HepG2 (cell line): ENCODE data around the gene CTNNA2. TPM values are rescaled to one million over a fixed set of nuclear protein-coding genes. Genes with fewer than 3 reads are reported as not detected.

Experiments used
- BRCA1 ChIP-seq: sonication (generic); formaldehyde crosslinking; IDR thresholded peaks from 2 replicates; pipeline ENCODE4 v1.4.0; 2020; ENCODE audit warnings: missing genetic modification reagents
- FLYWCH1 ChIP-seq: sonication (generic); formaldehyde crosslinking; IDR thresholded peaks from 2 replicates; pipeline ENCODE4 v1.8.1; 2023; ENCODE audit warnings: mild to moderate bottlenecking, missing genetic modification reagents
- FOXP1 ChIP-seq, 2 experiments: fragments of 450-650 bp in 1 of 2; IDR thresholded peaks; 2 replicates each; pipeline ENCODE4 v1.6.1; 2017 to 2018; ENCODE audit warnings: antibody characterized with exemption in 1 of 2
- GATAD2A ChIP-seq: IDR thresholded peaks from 2 replicates; pipeline ENCODE4 v1.6.1; 2016
- HMGA1 ChIP-seq: sonication (generic); formaldehyde crosslinking; conservative IDR thresholded peaks from 2 replicates; pipeline ENCODE4 v1.4.0; 2020; ENCODE audit warnings: missing genetic modification reagents
- MAX ChIP-seq: IDR thresholded peaks from 2 replicates; pipeline ENCODE4 v1.6.1; 2012; ENCODE audit warnings: inconsistent platforms
- SALL1 ChIP-seq: sonication (generic); formaldehyde crosslinking; IDR thresholded peaks from 2 replicates; pipeline ENCODE4 v1.8.0; 2022; ENCODE audit warnings: mild to moderate bottlenecking, missing genetic modification reagents
- SMAD9 ChIP-seq: sonication (generic); formaldehyde crosslinking; IDR thresholded peaks from 2 replicates; pipeline ENCODE4 v1.5.1; 2020; ENCODE audit warnings: mild to moderate bottlenecking, missing genetic modification reagents
- SOX13 ChIP-seq, 3 experiments: fragments of 450-650 bp in 1 of 3; sonication (generic) in 1 of 3; formaldehyde crosslinking in 1 of 3; IDR thresholded peaks in 2 of 3; conservative IDR thresholded peaks in 1 of 3; 2 replicates each; pipeline versions ENCODE4 v1.5.0 to v1.6.1; 2016 to 2020; ENCODE audit warnings: antibody characterized with exemption in 1 of 3, mild to moderate bottlenecking in 1 of 3, missing compliant biosample characterization in 1 of 3, missing genetic modification reagents in 1 of 3, moderate library complexity in 1 of 3
- SOX5 ChIP-seq: IDR thresholded peaks from 2 replicates; pipeline ENCODE4 v1.6.1; 2016; ENCODE audit warnings: borderline replicate concordance
- SPEN ChIP-seq: sonication (generic); formaldehyde crosslinking; IDR thresholded peaks from 2 replicates; pipeline ENCODE4 v1.5.1; 2020; ENCODE audit warnings: low read depth, mild to moderate bottlenecking, missing genetic modification reagents
- TBX2 ChIP-seq: sonication (generic); formaldehyde crosslinking; IDR thresholded peaks from 2 replicates; pipeline ENCODE4 v1.5.0; 2020; ENCODE audit warnings: missing genetic modification reagents, mild to moderate bottlenecking, borderline replicate concordance
- TCF7 ChIP-seq: sonication (generic); IDR thresholded peaks from 2 replicates; pipeline ENCODE4 v1.6.1; 2016; ENCODE audit warnings: antibody characterized with exemption, low read depth
- TFE3 ChIP-seq: IDR thresholded peaks from 2 replicates; pipeline ENCODE4 v1.6.1; 2016
- ZFP90 ChIP-seq: sonication (generic); formaldehyde crosslinking; IDR thresholded peaks from 2 replicates; pipeline ENCODE4 v1.8.0; 2022; ENCODE audit warnings: missing genetic modification reagents, mild to moderate bottlenecking, inconsistent platforms, borderline replicate concordance
- ZKSCAN1 ChIP-seq: fragments of 150-350 bp; IDR thresholded peaks from 2 replicates; pipeline ENCODE4 v1.6.1; 2014; ENCODE audit warnings: low read length
- ZNF256 ChIP-seq: sonication (generic); formaldehyde crosslinking; conservative IDR thresholded peaks from 2 replicates; pipeline ENCODE4 v1.4.0; 2020; ENCODE audit warnings: missing genetic modification reagents
- ZNF574 ChIP-seq: sonication (generic); formaldehyde crosslinking; IDR thresholded peaks from 2 replicates; pipeline ENCODE4 v1.4.0; 2020; ENCODE audit warnings: missing genetic modification reagents
- ZNF614 ChIP-seq: IDR thresholded peaks from 2 replicates; pipeline ENCODE4 v1.6.1; 2018; ENCODE audit warnings: missing biosample characterization, missing genetic modification reagents, inconsistent platforms, borderline replicate concordance
- ZNF710 ChIP-seq: sonication (generic); formaldehyde crosslinking; IDR thresholded peaks from 2 replicates; pipeline ENCODE4 v1.5.0; 2020; ENCODE audit warnings: mild to moderate bottlenecking, missing genetic modification reagents, borderline replicate concordance
- ZSCAN25 ChIP-seq: sonication (generic); formaldehyde crosslinking; IDR thresholded peaks from 2 replicates; pipeline ENCODE4 v1.8.0; 2022; ENCODE audit warnings: mild to moderate bottlenecking, missing genetic modification reagents
- polyA plus RNA-seq, 8 experiments: library from polyadenylated mRNA; depleted of rRNA in 3 of 8; stranded (reverse) in 7 of 8; unstranded in 1 of 8; fragments of >200 nt; fragmentation: Illumina TruSeq in 4 of 8; extraction: Trizol in 4 of 8; gene quantifications; 2 replicates each; pipeline versions ENCODE4 v1.2.1 to v1.2.3, GENCODE V29; 2011 to 2016; ENCODE audit warnings: low read depth in 4 of 8, missing spikeins in 1 of 8, mixed read lengths in 1 of 8; ENCODE audit not compliant: insufficient read depth in 1 of 8
- total RNA-seq, 5 experiments: library from RNA; depleted of rRNA; stranded (reverse); fragments of >200 nt; fragmentation: Illumina TruSeq; extraction: Trizol; gene quantifications; 2 replicates each; pipeline ENCODE4 v1.2.3, GENCODE V29; 2016; ENCODE audit warnings: low read depth in 1 of 5

The CTNNA2 gene
- total and polyA plus RNA-seq, 2 of the 13 experiments (the other 11 are each of a cell fraction or from before 2014, with no cell fraction given) = not detected

- TF ChIP-seq SOX13 (IDR thresholded peaks at IDR 0.05) (peak; percentile 82), SOX13 (CRISPR knock-in tag; conservative IDR thresholded peaks at IDR 0.05 in 1 of 2, IDR thresholded peaks at IDR 0.05 in 1 of 2) (peak in 1 of 2 experiments; percentile 91; a peak in 2 of 4 replicates), SOX5 (CRISPR knock-in tag) (peak; percentile 96), ZNF256 (CRISPR knock-in tag) (no peak), SMAD9 (no peak), FOXP1 (IDR thresholded peaks at IDR 0.05) (no peak), FOXP1 (CRISPR knock-in tag; IDR thresholded peaks at IDR 0.05) (peak; percentile 83), MAX (peak; percentile 26; the same call in 1 of the 2 replicates), HMGA1 (CRISPR knock-in tag) (no peak), ZFP90 (0 out of 2 replicates have a peak, but pooled peaks have one; percentile 31), TFE3 (peak; percentile 63; the same call in 1 of the 2 replicates), SALL1 (0 out of 2 replicates have a peak, but pooled peaks have one; percentile 24), BRCA1 (CRISPR knock-in tag) (no peak), ZNF710 (CRISPR knock-in tag) (peak; percentile 26; the same call in 1 of the 2 replicates), TBX2 (CRISPR knock-in tag) (peak; percentile 60; the same call in 1 of the 2 replicates), ZSCAN25 (CRISPR knock-in tag) (no peak), GATAD2A (CRISPR knock-in tag) (peak; percentile 59; the same call in 1 of the 2 replicates), ZNF574 (CRISPR knock-in tag) (no peak), ZKSCAN1 (no peak), ZNF614 (CRISPR knock-in tag) (peak; percentile 28; the same call in 1 of the 2 replicates), FLYWCH1 (CRISPR knock-in tag) (no peak), TCF7 (peak; percentile 69), SPEN (CRISPR knock-in tag) (no peak)
These were observed 61.2 kb downstream of the CTNNA2 start (continued) for GRCh38 chr2:79573895-79574674.
